ENCODE measurements around the gene FBXL13.
"Not testable (repeated sequence)": the region's sequence is repeated elsewhere in the genome, so short reads cannot be mapped to it uniquely, and the experiment has no call there.

- TF ChIP-seq POLR2AphosphoS5 (IDR thresholded peaks at IDR 0.05; ENCODE audit: low read depth); REST (IDR thresholded peaks at IDR 0.05; ENCODE audit: insufficient replicate concordance, low read depth); CTCF (IDR thresholded peaks at IDR 0.05; ENCODE audit: insufficient read depth, low read length); GABPA (IDR thresholded peaks at IDR 0.05; ENCODE audit: low read depth): not testable (repeated sequence)
These were observed 311.2 kb downstream of the FBXL13 start for GRCh38 chr7:102763295-102763905.
